BE2C (cell line): ENCODE measurements around the gene RECK.

Source experiments
- DNase-seq: peaks from one replicate; pipeline ENCODE4 v3.0.0-alpha.2; 2020
- H3K27me3 ChIP-seq: fragments of 250-450 bp; sonication (Bioruptor Pico); 2 replicates; pipeline ENCODE4 v1.5.1; 2020; ENCODE audit warnings: mild to moderate bottlenecking
- H3K36me3 ChIP-seq: fragments of 250-450 bp; sonication (Bioruptor Pico); 2 replicates; pipeline ENCODE4 v1.5.1; 2020; ENCODE audit warnings: mild to moderate bottlenecking
- H3K4me1 ChIP-seq: fragments of 250-450 bp; sonication (Bioruptor Pico); 2 replicates; pipeline ENCODE4 v1.5.1; 2020
- H3K4me3 ChIP-seq: 2 replicates; pipeline ENCODE4 v1.5.1; 2011; ENCODE audit warnings: low read depth, low read length
- H3K9me3 ChIP-seq: fragments of 250-450 bp; sonication (Bioruptor Pico); 2 replicates; pipeline ENCODE4 v1.5.1; 2020
- TF ChIP-seq, protein P1 (sequence below): IDR thresholded peaks from 2 replicates; pipeline ENCODE4 v1.5.1; 2012; ENCODE audit warnings: mild to moderate bottlenecking, low read depth, low read length

RECK gene

DNA sequence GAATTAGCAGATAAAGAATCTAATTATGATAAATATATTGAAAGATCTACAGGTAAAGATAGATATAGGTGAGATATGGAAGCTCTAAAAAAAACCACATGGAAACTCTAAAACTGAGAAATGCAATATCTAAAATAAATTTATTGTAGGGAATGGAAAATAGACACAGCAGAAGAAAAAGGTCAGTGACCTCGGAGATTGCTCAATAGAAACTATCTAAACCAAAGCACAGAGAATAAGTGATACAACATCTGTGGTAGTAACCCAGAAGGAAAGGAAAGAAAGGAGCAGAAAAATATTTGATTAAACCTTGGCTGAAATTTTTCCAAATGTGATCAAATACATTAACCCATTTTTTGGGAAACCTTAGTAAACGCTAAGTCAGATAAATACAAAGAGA is 56.7 kb downstream of the RECK start:
- no peaks in the 10 kb centered on the region for H3K9me3 ChIP-seq
- no peaks in the 10 kb centered on the region for H3K4me1 ChIP-seq
- TF ChIP-seq, protein P1, sequence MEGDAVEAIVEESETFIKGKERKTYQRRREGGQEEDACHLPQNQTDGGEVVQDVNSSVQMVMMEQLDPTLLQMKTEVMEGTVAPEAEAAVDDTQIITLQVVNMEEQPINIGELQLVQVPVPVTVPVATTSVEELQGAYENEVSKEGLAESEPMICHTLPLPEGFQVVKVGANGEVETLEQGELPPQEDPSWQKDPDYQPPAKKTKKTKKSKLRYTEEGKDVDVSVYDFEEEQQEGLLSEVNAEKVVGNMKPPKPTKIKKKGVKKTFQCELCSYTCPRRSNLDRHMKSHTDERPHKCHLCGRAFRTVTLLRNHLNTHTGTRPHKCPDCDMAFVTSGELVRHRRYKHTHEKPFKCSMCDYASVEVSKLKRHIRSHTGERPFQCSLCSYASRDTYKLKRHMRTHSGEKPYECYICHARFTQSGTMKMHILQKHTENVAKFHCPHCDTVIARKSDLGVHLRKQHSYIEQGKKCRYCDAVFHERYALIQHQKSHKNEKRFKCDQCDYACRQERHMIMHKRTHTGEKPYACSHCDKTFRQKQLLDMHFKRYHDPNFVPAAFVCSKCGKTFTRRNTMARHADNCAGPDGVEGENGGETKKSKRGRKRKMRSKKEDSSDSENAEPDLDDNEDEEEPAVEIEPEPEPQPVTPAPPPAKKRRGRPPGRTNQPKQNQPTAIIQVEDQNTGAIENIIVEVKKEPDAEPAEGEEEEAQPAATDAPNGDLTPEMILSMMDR, result no peak
- no peak overlapping the region for H3K4me3 ChIP-seq
- H3K36me3 ChIP-seq, result no peaks in the 10 kb centered on the region
- no peaks in the 10 kb centered on the region for H3K27me3 ChIP-seq
- no peak for DNase-seq

- Histone ChIP-seq H3K4me3 (no peak overlapping the region), H3K36me3 (no peaks in the 10 kb centered on the region), H3K4me1 (no peaks in the 10 kb centered on the region), H3K27me3 (no peaks in the 10 kb centered on the region), H3K9me3 (no peaks in the 10 kb centered on the region)
- DNase-seq, result no peak
- TF ChIP-seq, protein P1, result no peak
Measured at GRCh38 chr9:36099718-36100117, 63.0 kb downstream of the RECK start.

GRCh38 chr9:36100532-36100931 is 63.8 kb downstream of the RECK start:
- TF ChIP-seq, protein P1, result no peak
- no peak for DNase-seq
- no peaks in the 10 kb centered on the region for H3K27me3 ChIP-seq
- no peak overlapping the region for H3K4me3 ChIP-seq
- no peaks in the 10 kb centered on the region for H3K36me3 ChIP-seq
- H3K9me3 ChIP-seq, result no peaks in the 10 kb centered on the region
- H3K4me1 ChIP-seq, result no peaks in the 10 kb centered on the region

- Histone ChIP-seq H3K9me3 (no peaks in the 10 kb centered on the region), H3K36me3 (no peaks in the 10 kb centered on the region), H3K4me3 (no peak overlapping the region), H3K4me1 (no peaks in the 10 kb centered on the region), H3K27me3 (no peaks in the 10 kb centered on the region)
- no peak for DNase-seq
- TF ChIP-seq, protein P1, result no peak
Measured at GRCh38 chr9:36101916-36102741, 65.4 kb downstream of the RECK start.

GRCh38 chr9:36102742-36103495 is 66.2 kb downstream of the RECK start:
- no peaks in the 10 kb centered on the region for H3K4me1 ChIP-seq
- no peaks in the 10 kb centered on the region for H3K36me3 ChIP-seq
- H3K4me3 ChIP-seq, result no peak overlapping the region
- no peaks in the 10 kb centered on the region for H3K9me3 ChIP-seq
- H3K27me3 ChIP-seq, result no peaks in the 10 kb centered on the region
- DNase-seq, result peak; percentile 93
- TF ChIP-seq, protein P1, result peak; percentile 97

DNA sequence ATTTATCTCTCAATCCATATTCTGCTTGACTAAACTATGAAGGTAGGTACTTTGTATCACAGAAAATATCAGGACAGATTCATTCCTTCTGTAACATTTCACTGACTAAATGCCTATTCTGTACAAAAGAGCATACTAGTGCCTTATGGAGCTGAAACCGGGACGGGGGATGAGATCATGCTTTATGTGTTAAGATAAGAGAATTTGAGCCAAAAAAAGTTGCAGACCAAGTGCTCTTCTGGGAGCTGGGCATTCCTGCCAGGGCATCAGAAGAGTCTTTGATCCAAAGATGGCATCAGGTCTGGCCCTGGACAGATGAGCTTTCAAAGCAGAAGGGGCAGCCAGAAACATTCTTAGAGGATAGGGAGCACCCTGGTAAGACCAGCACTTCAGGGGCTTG is 72.4 kb downstream of the RECK start:
- TF ChIP-seq, protein P1, result no peak
- DNase-seq, result no peak
- Histone ChIP-seq H3K27me3 (no peaks in the 10 kb centered on the region), H3K4me1 (peaks cover 12% of the 10 kb centered on the region), H3K9me3 (no peaks in the 10 kb centered on the region; the same call in 1 of the 2 replicates), H3K4me3 (no peak overlapping the region), H3K36me3 (no peaks in the 10 kb centered on the region)
